Tibial artery (tissue), 4 donors: ENCODE measurements around the gene DCAF10.

ENCODE experiments used
- DNase-seq, 2 donors: peaks; one replicate each; pipeline ENCODE4 v3.0.0-alpha.2; 2019
- H3K27ac ChIP-seq, 2 donors: fragments of 200-600 bp; sonication (generic) in 1 of 2; 1 replicate in 1 of 2; 2 replicates in 1 of 2; pipeline ENCODE4 v1.5.1; 2018 to 2019; ENCODE audit warnings: mild to moderate bottlenecking in 1 of 2
- H3K27me3 ChIP-seq, 2 donors: fragments of 200-600 bp; sonication (generic) in 1 of 2; one replicate each; pipeline versions ENCODE4 v1.5.1 to v1.6.0; 2016 to 2019
- H3K36me3 ChIP-seq, 3 donors: fragments of 200-600 bp; sonication (generic) in 2 of 3; one replicate each; pipeline ENCODE4 v1.5.1; 2016 to 2019; ENCODE audit warnings: mild to moderate bottlenecking in 2 of 3
- H3K4me1 ChIP-seq, 4 donors: fragments of 200-600 bp; sonication (generic) in 2 of 4; 1 replicate in 3 of 4; 2 replicates in 1 of 4; pipeline ENCODE4 v1.5.1; 2016 to 2019
- H3K4me3 ChIP-seq, 2 donors: fragments of 200-600 bp; sonication (generic) in 1 of 2; 1 replicate in 1 of 2; 2 replicates in 1 of 2; pipeline ENCODE4 v1.5.1; 2018 to 2019; ENCODE audit warnings: mild to moderate bottlenecking in 2 of 2
- H3K9me3 ChIP-seq, 3 donors: fragments of 200-600 bp; sonication (generic) in 1 of 3; one replicate each; pipeline ENCODE4 v1.5.1; 2016 to 2019
- CTCF ChIP-seq, 2 experiments: fragments of 200-600 bp in 1 of 2; fragments of 450-650 bp in 1 of 2; IDR thresholded peaks; one replicate each; pipeline ENCODE4 v1.5.1; 2017 to 2019; ENCODE audit warnings: antibody characterized with exemption in 2 of 2, mild to moderate bottlenecking in 1 of 2, moderate library complexity in 1 of 2
- intact Hi-C: fragments of 100-400 bp; cut with DNase I; formaldehyde crosslinking; loops from one replicate; pipeline ENCODE4 v1.15.0; 2023; ENCODE audit warnings: low total_unique reads

Gene DCAF10

DNA sequence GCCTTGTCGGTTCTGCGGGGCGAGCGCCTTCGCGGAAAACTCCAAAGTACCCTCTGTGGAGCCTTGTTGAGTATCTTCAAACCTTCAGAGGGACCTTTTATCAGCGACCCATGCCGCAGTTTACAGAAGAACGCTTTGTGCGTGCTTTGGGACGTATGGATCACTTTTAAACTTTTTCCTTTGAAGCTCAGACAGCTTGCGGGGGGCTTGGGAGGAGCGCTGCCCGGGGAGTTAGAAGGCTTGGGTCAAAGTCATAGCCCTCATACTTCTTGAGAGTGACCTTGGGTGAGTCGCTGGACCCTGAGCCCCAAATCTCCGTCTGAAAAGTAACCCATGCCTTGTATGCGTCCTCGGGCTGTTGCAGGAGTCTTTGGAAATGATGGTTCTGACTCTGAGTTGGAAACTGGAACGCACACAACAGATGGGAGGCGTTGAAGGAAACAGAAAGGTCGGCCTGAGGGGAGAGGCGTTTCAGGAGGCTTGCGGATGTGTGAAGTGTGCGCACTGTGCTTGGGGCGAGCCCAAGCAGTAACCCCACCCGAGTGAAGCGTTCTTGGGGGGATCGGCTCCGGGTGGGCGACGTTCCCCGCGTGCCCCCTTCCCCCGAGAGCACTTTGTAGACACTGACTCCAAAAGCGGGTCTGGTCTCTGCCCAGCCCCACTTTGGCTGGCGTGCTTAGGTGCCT, 104.0 kb downstream of the DCAF10 start:
- peaks cover 0 to 23% (median 21%) of the 10 kb centered on the region in 4 donors for H3K4me1 ChIP-seq
- H3K27me3 ChIP-seq: no peaks in the 10 kb centered on the region
- H3K9me3 ChIP-seq: no peaks in the 10 kb centered on the region
- peaks cover 0 to under 1% (median under 1%) of the 10 kb centered on the region in 3 donors for H3K36me3 ChIP-seq
- intact Hi-C loops: loop anchor here (5.0 to 10.0 kb wide), 3 partner anchors 160 to 518 kb away; partner anchors contain the start of gene IGFBPL1
- H3K27ac ChIP-seq: peak overlapping the region; percentile 78 to 80
- no peak for TF ChIP-seq CTCF (IDR thresholded peaks at IDR 0.05)
- peak in 1 of 2 donors; percentile 63 for DNase-seq
- peak overlapping the region; percentile 72 to 83 for H3K4me3 ChIP-seq

DNA sequence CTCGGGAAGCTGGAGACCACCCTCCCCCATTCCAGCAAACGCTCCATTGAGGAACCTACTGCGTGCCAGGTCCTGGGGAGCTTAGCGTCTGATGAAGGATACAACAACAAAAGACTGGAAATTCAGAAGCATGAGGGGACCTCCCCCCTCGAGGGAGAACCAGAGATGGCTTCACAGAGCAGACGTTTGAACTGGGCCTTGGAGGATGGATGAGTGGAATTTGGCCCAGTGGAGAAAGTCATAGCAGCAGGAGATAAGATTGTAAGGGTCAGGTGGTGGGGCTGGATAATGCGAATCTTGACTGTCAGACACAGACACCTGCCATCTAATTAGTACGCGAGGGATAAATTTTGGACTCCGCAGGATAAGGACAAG, 104.5 kb downstream of the DCAF10 start:
- H3K27ac ChIP-seq: peak overlapping the region; percentile 78 to 80
- H3K9me3 ChIP-seq: no peaks in the 10 kb centered on the region
- peak in 1 of 2 donors; percentile 34 for DNase-seq
- peaks cover 0 to 23% (median 21%) of the 10 kb centered on the region in 4 donors for H3K4me1 ChIP-seq
- no peaks in the 10 kb centered on the region for H3K27me3 ChIP-seq
- peak overlapping the region; percentile 72 to 83 for H3K4me3 ChIP-seq
- H3K36me3 ChIP-seq: no peaks in the 10 kb centered on the region
- intact Hi-C loops: loop anchor here (10.0 kb wide), 1 partner anchor 160 kb away; no protein-coding TSS in a partner anchor
- no peak for TF ChIP-seq CTCF (IDR thresholded peaks at IDR 0.05)

DNA sequence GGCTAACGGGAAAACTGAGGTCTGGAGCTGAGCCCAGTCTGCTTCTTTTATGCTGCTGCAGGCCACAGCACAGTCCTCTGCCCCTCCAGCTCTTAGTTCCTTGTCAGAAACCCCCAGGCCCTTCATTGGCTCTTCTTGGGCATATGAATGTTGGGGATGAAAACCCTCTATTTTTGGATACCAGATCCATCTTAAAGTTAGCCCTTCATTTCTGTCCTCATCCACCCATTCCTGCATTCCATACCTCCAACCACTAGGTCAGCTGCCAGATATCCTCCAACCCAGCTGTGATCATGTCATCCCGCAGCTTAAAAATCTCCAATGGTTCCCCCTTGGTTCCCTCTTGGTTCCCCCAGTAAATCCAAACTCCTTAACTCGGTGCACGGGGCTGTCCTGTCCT, 105.2 kb downstream of the DCAF10 start:
- intact Hi-C loops: loop anchor here (10.0 kb wide), 1 partner anchor 161 kb away; no protein-coding TSS in a partner anchor
- H3K4me1 ChIP-seq: peaks cover 0 to 23% (median 21%) of the 10 kb centered on the region in 4 donors

DNA sequence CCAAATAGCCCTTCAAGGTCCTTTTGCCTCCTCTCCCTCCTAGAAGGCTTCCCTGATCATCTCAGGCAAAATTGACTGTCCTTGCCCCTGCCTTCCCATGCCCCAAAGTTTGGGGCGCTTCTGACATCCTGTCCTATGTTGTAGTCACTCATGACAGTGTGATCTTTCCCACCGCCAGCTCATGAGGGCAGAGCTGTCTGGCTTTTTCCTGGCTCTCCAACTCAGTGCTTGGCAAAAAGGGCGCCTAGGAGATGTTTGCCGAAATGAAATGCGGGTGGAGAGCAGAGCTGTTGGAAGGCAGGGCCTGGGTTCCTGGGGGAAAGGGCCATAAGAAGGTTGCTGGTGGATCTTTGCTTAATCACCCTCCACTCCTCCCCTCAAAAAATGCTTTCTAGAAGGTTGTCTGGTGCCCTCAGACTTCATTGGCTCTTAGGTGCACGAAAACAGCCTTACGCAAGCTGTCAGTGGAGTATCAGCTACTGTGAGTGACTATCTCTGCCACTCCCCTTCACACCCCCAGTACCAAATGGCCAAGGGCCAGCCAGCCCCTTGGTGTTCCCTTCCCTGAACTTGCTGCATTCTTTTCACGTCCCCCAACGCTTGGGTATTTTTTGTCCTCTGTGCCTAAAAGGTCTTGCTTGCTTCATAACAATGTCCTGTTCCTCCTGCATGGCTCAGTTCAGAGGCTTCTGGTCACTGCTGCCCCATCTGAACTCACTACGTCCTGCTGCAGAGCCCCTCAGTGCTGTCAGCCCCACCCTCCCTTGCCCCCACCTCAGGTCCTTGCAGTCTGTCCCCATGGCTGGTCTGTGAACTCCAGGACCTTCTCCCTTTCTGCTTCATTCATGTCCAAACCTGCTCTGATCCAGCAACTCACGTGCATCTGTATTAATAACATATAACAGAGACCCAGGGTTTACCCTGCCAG, 106.0 kb downstream of the DCAF10 start:
- intact Hi-C loops: loop anchor here (10.0 kb wide), 1 partner anchor 162 kb away; no protein-coding TSS in a partner anchor
- H3K4me3 ChIP-seq: no peak overlapping the region
- TF ChIP-seq CTCF (IDR thresholded peaks at IDR 0.05): no peak
- peaks cover 0 to 23% (median 19%) of the 10 kb centered on the region in 4 donors for H3K4me1 ChIP-seq
- no peaks in the 10 kb centered on the region for H3K27me3 ChIP-seq
- no peaks in the 10 kb centered on the region for H3K9me3 ChIP-seq
- peak in 1 of 2 donors; percentile 48 for DNase-seq
- no peaks in the 10 kb centered on the region for H3K36me3 ChIP-seq
- H3K27ac ChIP-seq: no peak overlapping the region

More for the DNA sequence above, 105.2 kb downstream of the DCAF10 start:
- no peaks in the 10 kb centered on the region for H3K27me3 ChIP-seq
- TF ChIP-seq CTCF (IDR thresholded peaks at IDR 0.05): no peak
- H3K4me3 ChIP-seq: no peak overlapping the region
- no peaks in the 10 kb centered on the region for H3K36me3 ChIP-seq
- H3K27ac ChIP-seq: no peak overlapping the region
- peak in 1 of 2 donors; percentile 6 for DNase-seq
- no peaks in the 10 kb centered on the region for H3K9me3 ChIP-seq

- H3K4me3 ChIP-seq: no peak overlapping the region
Measured at GRCh38 chr9:37908283-37908682, 107.7 kb downstream of the DCAF10 start.

More at GRCh38 chr9:37908283-37908682, 107.7 kb downstream of the DCAF10 start:
- no peak for TF ChIP-seq CTCF (IDR thresholded peaks at IDR 0.05)
- Histone ChIP-seq H3K27me3 (no peaks in the 10 kb centered on the region), H3K27ac (no peak overlapping the region), H3K36me3 (no peaks in the 10 kb centered on the region), H3K9me3 (no peaks in the 10 kb centered on the region), H3K4me1 (peaks cover 0 to 9% (median 9%) of the 10 kb centered on the region in 4 donors)
- intact Hi-C loops: loop anchor here (10.0 kb wide), 1 partner anchor 163 kb away; no protein-coding TSS in a partner anchor
- DNase-seq: no peak
